GM23338 (cell line): ENCODE results near the gene NFKBIZ.

ENCODE experiments used
- CTCF ChIP-seq, 2 experiments: fragments of 200-600 bp in 1 of 2; sonication (generic) in 1 of 2; conservative IDR thresholded peaks; 2 replicates each; pipeline versions ENCODE4 v1.5.1 to v1.6.1; 2016 to 2017; ENCODE audit warnings: antibody characterized with exemption in 2 of 2, low read depth in 2 of 2, mild to moderate bottlenecking in 2 of 2, moderate library complexity in 1 of 2
- EZH2 ChIP-seq: fragments of 200-600 bp; sonication (generic); IDR thresholded peaks from one replicate; pipeline ENCODE4 v1.8.0; 2017; ENCODE audit warnings: antibody characterized with exemption, mild to moderate bottlenecking, low read depth; ENCODE audit not compliant: unreplicated experiment
- EZH2phosphoT487 ChIP-seq: fragments of 200-600 bp; sonication (generic); IDR thresholded peaks from one replicate; pipeline ENCODE4 v1.8.1; 2018; ENCODE audit warnings: antibody characterized with exemption; ENCODE audit not compliant: unreplicated experiment
- NANOG ChIP-seq: IDR thresholded peaks from 2 replicates; pipeline ENCODE4 v1.6.1; 2016; ENCODE audit warnings: antibody characterized with exemption, borderline replicate concordance
- POLR2AphosphoS5 ChIP-seq: IDR thresholded peaks from 2 replicates; pipeline ENCODE4 v1.6.1; 2016; ENCODE audit warnings: antibody characterized with exemption, low read depth
- ZNF331 ChIP-seq: fragments of 250-450 bp; sonication (Bioruptor Pico); IDR thresholded peaks from 2 replicates; pipeline ENCODE4 v1.5.0; 2020; ENCODE audit warnings: low read depth, mild to moderate bottlenecking, moderate library complexity

- TF ChIP-seq CTCF (conservative IDR thresholded peaks at IDR 0.05; ENCODE audit: low read depth in 2 of 2) (no peak), POLR2AphosphoS5 (no peak), EZH2phosphoT487 (no peak), EZH2 (no peak), NANOG (no peak), ZNF331 (CRISPR knock-in tag) (no peak)
These were observed 20.4 kb upstream of the NFKBIZ start for GRCh38 chr3:101828691-101829436.
